ENCODE results near the gene DIS3L2. TPM values are rescaled to one million over a fixed set of nuclear protein-coding genes. Genes with fewer than 3 reads are reported as not detected.
"Not testable (repeated sequence)": the region's sequence is repeated elsewhere in the genome, so short reads cannot be mapped to it uniquely, and the experiment has no call there.

The DIS3L2 gene
- total RNA-seq, 2 experiments from 2014 or later, result 39.8 to 39.9 TPM

DNA sequence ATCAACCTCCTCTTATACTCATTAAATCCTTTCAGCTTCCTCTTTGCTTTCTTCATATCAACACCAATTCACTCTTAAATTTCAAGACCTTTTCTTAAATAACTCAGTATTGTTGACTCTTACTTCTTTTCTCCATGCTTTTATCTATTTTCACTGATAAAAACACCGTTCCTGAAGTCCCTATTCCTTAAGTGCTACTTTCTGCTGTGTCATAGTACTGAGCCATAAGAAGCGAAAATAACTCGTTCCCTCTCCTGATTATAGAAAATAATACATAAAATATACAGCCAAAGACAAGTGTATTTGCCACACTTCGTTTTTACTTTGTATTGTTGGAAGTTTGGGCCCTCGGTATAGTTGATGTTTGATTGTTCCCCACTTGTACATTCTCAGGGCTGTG, 181.0 kb downstream of the DIS3L2 start:
- Mint-ChIP-seq H3K9me3 (no peaks in the 10 kb centered on the region), H3K4me3 (no peak overlapping the region), H3K27me3 (no peaks in the 10 kb centered on the region), H3K36me3 (peaks cover 14% of the 10 kb centered on the region), H3K4me1 (peaks cover 26% of the 10 kb centered on the region), H3K27ac (no peak overlapping the region)
- DNase-seq, result no peak
- no peak for ATAC-seq (ENCODE audit: low read depth)
- POLR2A ChIA-PET, result interaction anchor here (1.6 kb wide), 1 partner anchor 216 kb away, joined by 4 read pairs; the partner anchor contains the start of gene NPPC

- no peak overlapping the region for H3K27ac Mint-ChIP-seq
- POLR2A ChIA-PET, result no interaction called here
- no peaks in the 10 kb centered on the region for H3K9me3 Mint-ChIP-seq
- ATAC-seq (ENCODE audit: low read depth), result no peak
- no peaks in the 10 kb centered on the region for H3K27me3 Mint-ChIP-seq
- no peak for DNase-seq
- H3K36me3 Mint-ChIP-seq, result peaks cover 6% of the 10 kb centered on the region
- H3K4me1 Mint-ChIP-seq, result peaks cover 2% of the 10 kb centered on the region
- no peak overlapping the region for H3K4me3 Mint-ChIP-seq
Observed at GRCh38 chr2:232146294-232146693, 184.8 kb downstream of the DIS3L2 start.

DNA sequence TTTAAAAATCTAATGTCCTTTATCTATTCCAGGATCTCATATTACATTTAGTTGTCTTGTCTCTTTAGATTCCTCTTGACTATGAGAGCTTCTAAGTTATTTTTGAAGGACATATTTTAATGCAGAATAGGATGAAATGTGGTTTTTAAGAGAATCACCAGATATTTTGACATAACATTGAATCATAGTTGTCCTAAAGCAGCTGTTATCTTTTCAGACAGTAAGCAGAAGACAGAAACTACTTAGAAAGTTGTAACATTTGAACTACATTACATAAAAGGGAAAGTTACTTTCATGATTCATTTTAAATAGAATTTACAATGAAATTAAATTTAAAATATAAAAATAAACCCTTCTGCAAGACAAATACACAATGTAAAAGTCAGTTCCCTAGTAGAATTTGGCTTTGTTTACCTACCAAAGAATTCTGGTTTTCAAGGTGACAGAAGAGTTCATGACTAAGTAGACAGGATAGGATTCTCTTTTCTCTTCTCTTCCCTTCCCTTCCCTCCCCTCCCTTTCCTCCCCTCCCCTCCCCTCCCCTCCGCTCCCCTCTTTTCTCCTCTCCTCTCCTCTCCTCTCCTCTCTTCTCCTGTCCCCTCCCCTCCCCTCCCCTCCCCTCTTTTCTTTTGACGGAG, 186.0 kb downstream of the DIS3L2 start:
- H3K36me3 Mint-ChIP-seq, result peaks cover 5% of the 10 kb centered on the region
- no peaks in the 10 kb centered on the region for H3K4me1 Mint-ChIP-seq
- no peak overlapping the region for H3K4me3 Mint-ChIP-seq
- no peaks in the 10 kb centered on the region for H3K27me3 Mint-ChIP-seq
- H3K27ac Mint-ChIP-seq, result no peak overlapping the region
- no peaks in the 10 kb centered on the region for H3K9me3 Mint-ChIP-seq
- ATAC-seq (ENCODE audit: low read depth) (no peak), DNase-seq (no peak)
- POLR2A ChIA-PET, result no interaction called here

GRCh38 chr2:232162187-232162586, 200.7 kb downstream of the DIS3L2 start:
- H3K4me1 Mint-ChIP-seq, result peaks cover 2% of the 10 kb centered on the region
- no peaks in the 10 kb centered on the region for H3K9me3 Mint-ChIP-seq
- DNase-seq, result no peak
- no peak for ATAC-seq (ENCODE audit: low read depth)
- no peak overlapping the region for H3K27ac Mint-ChIP-seq
- no peaks in the 10 kb centered on the region for H3K27me3 Mint-ChIP-seq
- POLR2A ChIA-PET, result no interaction called here
- H3K36me3 Mint-ChIP-seq, result peaks cover 13% of the 10 kb centered on the region
- no peak overlapping the region for H3K4me3 Mint-ChIP-seq

- H3K4me3 Mint-ChIP-seq, result no peak overlapping the region
- no peaks in the 10 kb centered on the region for H3K27me3 Mint-ChIP-seq
- ATAC-seq (ENCODE audit: low read depth) (no peak), DNase-seq (no peak)
- peaks cover 5% of the 10 kb centered on the region for H3K4me1 Mint-ChIP-seq
- POLR2A ChIA-PET, result interaction anchor here (0.6 kb wide), 1 partner anchor 525 kb away, joined by 3 read pairs; no protein-coding TSS in a partner anchor
- peaks cover 11% of the 10 kb centered on the region for H3K36me3 Mint-ChIP-seq
- H3K27ac Mint-ChIP-seq, result no peak overlapping the region
- H3K9me3 Mint-ChIP-seq, result no peaks in the 10 kb centered on the region
Observed at GRCh38 chr2:232170396-232170795, 208.9 kb downstream of the DIS3L2 start.

GRCh38 chr2:232174662-232175061, 213.1 kb downstream of the DIS3L2 start:
- POLR2A ChIA-PET, result no interaction called here
- Mint-ChIP-seq H3K27ac (no peak overlapping the region), H3K9me3 (peaks cover 3% of the 10 kb centered on the region), H3K4me3 (no peak overlapping the region), H3K36me3 (peaks cover 14% of the 10 kb centered on the region), H3K4me1 (peaks cover 5% of the 10 kb centered on the region), H3K27me3 (no peaks in the 10 kb centered on the region)
- DNase-seq (no peak), ATAC-seq (ENCODE audit: low read depth) (no peak)

- peaks cover 13% of the 10 kb centered on the region for H3K36me3 Mint-ChIP-seq
- H3K27me3 Mint-ChIP-seq; H3K4me1 Mint-ChIP-seq; H3K4me3 Mint-ChIP-seq; POLR2A ChIA-PET; H3K27ac Mint-ChIP-seq; DNase-seq; ATAC-seq (ENCODE audit: low read depth); H3K9me3 Mint-ChIP-seq: not testable (repeated sequence)
Observed at GRCh38 chr2:232176587-232176986, 215.1 kb downstream of the DIS3L2 start.

DNA sequence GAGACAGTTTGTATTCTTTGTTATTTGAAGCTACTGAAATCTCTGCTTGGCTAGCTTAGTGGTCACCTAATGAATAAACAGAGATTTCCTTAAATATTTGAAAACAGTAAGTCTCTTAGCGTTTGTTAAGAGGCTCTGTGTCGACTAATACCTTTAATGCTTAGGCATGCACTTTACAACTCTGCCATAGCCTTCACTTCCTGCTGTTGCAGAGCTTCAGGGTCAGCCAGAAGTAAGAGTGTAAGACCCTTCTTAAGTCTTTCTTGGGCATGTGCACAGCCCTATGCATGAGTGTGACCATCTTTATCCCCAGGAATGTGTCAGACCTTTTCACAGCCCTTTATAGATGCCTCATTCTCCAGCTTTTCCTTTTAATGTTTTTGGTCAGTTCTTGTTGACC, 221.8 kb downstream of the DIS3L2 start:
- POLR2A ChIA-PET, result no interaction called here
- DNase-seq, result no peak
- Mint-ChIP-seq H3K4me1 (no peaks in the 10 kb centered on the region), H3K27ac (no peak overlapping the region), H3K27me3 (no peaks in the 10 kb centered on the region), H3K4me3 (no peak overlapping the region), H3K36me3 (peaks cover 20% of the 10 kb centered on the region), H3K9me3 (peaks cover 2% of the 10 kb centered on the region)
- no peak for ATAC-seq (ENCODE audit: low read depth)

GRCh38 chr2:232184346-232184745, 222.8 kb downstream of the DIS3L2 start:
- H3K4me1 Mint-ChIP-seq, result no peaks in the 10 kb centered on the region
- POLR2A ChIA-PET, result no interaction called here
- no peaks in the 10 kb centered on the region for H3K27me3 Mint-ChIP-seq
- no peak for DNase-seq
- H3K36me3 Mint-ChIP-seq, result peaks cover 20% of the 10 kb centered on the region
- H3K9me3 Mint-ChIP-seq, result peaks cover 2% of the 10 kb centered on the region
- H3K27ac Mint-ChIP-seq, result no peak overlapping the region
- no peak for ATAC-seq (ENCODE audit: low read depth)
- no peak overlapping the region for H3K4me3 Mint-ChIP-seq

DNA sequence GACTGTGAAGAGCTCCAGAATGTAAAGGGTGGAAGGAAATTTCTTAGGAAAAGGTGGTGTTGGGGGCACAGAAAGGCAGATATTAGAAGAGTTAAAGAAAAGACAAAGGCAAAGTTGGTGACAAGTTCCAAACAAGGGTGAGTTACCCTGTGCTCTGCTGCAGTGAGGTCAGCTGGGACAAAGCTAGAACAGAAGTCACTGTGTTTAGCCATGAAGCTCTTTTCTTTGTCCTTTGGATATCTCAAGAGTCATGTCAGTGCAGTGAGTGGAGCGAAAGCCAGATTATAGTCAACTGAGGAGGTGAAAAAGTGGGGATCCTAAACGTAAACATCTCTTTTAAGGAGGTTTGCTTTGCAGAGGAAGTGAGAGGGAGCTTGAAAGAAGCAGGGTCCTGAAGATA, 229.3 kb downstream of the DIS3L2 start:
- peaks cover 19% of the 10 kb centered on the region for H3K36me3 Mint-ChIP-seq
- POLR2A ChIA-PET, result no interaction called here
- H3K4me1 Mint-ChIP-seq, result no peaks in the 10 kb centered on the region

DNA sequence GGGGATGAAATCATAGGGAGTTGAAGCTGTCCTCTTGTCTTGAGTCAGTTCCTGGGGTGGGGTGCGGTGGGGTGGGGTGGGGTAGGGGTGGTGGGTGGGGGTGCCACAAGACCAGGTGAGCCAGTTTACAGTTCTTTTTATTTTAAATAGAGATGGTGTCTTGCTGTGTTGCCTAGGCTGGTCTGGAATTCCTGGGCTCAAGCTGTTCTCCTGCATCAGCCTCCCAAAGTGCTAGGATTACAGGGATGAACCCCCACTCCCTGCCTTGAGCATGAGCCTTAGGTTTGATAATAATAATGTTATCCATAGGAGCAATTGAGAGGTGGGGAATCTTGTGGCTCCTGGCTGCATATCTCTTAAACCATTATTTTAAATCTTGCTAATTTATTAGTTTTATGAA, 234.0 kb downstream of the DIS3L2 start:
- Mint-ChIP-seq H3K27me3 (no peaks in the 10 kb centered on the region), H3K36me3 (peaks cover 20% of the 10 kb centered on the region), H3K27ac (no peak overlapping the region), H3K4me3 (no peak overlapping the region), H3K9me3 (peaks cover 6% of the 10 kb centered on the region), H3K4me1 (no peaks in the 10 kb centered on the region)
- POLR2A ChIA-PET, result no interaction called here
- DNase-seq (no peak), ATAC-seq (ENCODE audit: low read depth) (no peak)

More for the DNA sequence above, 229.3 kb downstream of the DIS3L2 start:
- H3K9me3 Mint-ChIP-seq, result peaks cover 6% of the 10 kb centered on the region
- H3K4me3 Mint-ChIP-seq, result no peak overlapping the region
- no peak overlapping the region for H3K27ac Mint-ChIP-seq
- DNase-seq, result no peak
- no peaks in the 10 kb centered on the region for H3K27me3 Mint-ChIP-seq
- no peak for ATAC-seq (ENCODE audit: low read depth)

- H3K4me1 Mint-ChIP-seq, result no peaks in the 10 kb centered on the region
- ATAC-seq (ENCODE audit: low read depth) (no peak), DNase-seq (no peak)
- no peaks in the 10 kb centered on the region for H3K27me3 Mint-ChIP-seq
- H3K27ac Mint-ChIP-seq, result no peak overlapping the region
- H3K9me3 Mint-ChIP-seq, result peaks cover 6% of the 10 kb centered on the region
- no peak overlapping the region for H3K4me3 Mint-ChIP-seq
- H3K36me3 Mint-ChIP-seq, result peaks cover 27% of the 10 kb centered on the region
- POLR2A ChIA-PET, result no interaction called here
Observed at GRCh38 chr2:232196802-232197201, 235.3 kb downstream of the DIS3L2 start.

- no peaks in the 10 kb centered on the region for H3K27me3 Mint-ChIP-seq
- H3K9me3 Mint-ChIP-seq, result peaks cover under 1% of the 10 kb centered on the region
- no peak for ATAC-seq (ENCODE audit: low read depth)
Observed at GRCh38 chr2:232200195-232200594, 238.7 kb downstream of the DIS3L2 start.

DNA sequence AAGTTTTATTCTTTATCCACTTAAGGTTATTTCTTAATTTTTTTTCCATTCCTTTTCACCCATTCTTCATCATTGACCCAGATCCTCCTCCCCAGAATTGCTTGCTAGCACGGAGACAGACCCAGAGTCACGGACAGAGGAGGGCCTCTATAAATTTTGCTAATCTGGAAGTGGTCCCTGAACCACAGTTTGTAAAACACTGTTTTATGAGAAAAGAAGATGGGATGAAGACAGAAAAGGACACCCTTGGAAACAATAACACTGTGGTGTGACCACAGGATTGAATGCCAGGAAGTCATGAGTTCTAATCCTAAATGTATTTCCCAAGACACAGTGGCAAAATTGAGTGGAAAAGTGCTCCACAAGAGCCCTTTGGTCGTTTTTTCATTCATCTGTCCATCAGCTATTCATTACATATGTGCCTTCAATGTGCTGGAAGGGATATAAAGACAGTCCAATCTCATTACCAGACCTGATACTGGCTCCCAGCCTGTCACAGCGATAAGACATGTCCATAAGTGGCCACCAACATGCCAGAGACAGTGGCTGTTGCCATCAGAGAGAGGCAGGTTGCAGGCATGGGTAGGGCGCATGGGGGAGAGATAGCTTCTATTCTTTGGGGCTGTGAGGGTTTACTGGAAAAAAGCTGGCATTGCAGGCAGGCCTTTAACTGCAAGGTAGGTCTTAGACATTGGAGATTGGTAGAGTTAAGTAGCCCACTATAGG, 241.8 kb downstream of the DIS3L2 start:
- no peak for ATAC-seq (ENCODE audit: low read depth)
- Mint-ChIP-seq H3K36me3 (peaks cover 15% of the 10 kb centered on the region), H3K9me3 (no peaks in the 10 kb centered on the region), H3K4me3 (no peak overlapping the region), H3K4me1 (peaks cover 8% of the 10 kb centered on the region), H3K27me3 (no peaks in the 10 kb centered on the region), H3K27ac (no peak overlapping the region)
- POLR2A ChIA-PET, result no interaction called here
- no peak for DNase-seq

More at GRCh38 chr2:232200195-232200594, 238.7 kb downstream of the DIS3L2 start:
- H3K4me3 Mint-ChIP-seq, result no peak overlapping the region
- DNase-seq, result no peak
- POLR2A ChIA-PET, result interaction anchor here (0.6 kb wide), 1 partner anchor 70 kb away, joined by 3 read pairs; no protein-coding TSS in a partner anchor
- peaks cover 8% of the 10 kb centered on the region for H3K4me1 Mint-ChIP-seq
- H3K36me3 Mint-ChIP-seq, result peaks cover 14% of the 10 kb centered on the region
- no peak overlapping the region for H3K27ac Mint-ChIP-seq

Data from activated naive CD8-positive, alpha-beta T cell treated with anti-CD3 and anti-CD28 coated beads, Interleukin-2, amount 10 ng/mL, durations not matched to agents 7 days and 5 days (primary cell).